Measurements from ENCODE around the gene ALOXE3.

The ALOXE3 gene

GRCh38 chr17:8046929-8047768 lies 71.2 kb downstream of the ALOXE3 start:
- DNase-seq (ENCODE audit: low read depth in 1 of 2, low spot score in 1 of 2): no peak
- in situ Hi-C loops (cut with HindIII; ENCODE audit: low pct_unique_long_range_greater_than_20kb, low sequenced_read_pairs): no loop called here

GRCh38 chr17:8046306-8046928 lies 71.9 kb downstream of the ALOXE3 start:
- TF ChIP-seq JUND (IDR thresholded peaks at IDR 0.05; ENCODE audit: low read depth): no peak
- DNase-seq (ENCODE audit: low read depth in 1 of 2, low spot score in 1 of 2): no peak
- in situ Hi-C loops (cut with HindIII; ENCODE audit: low pct_unique_long_range_greater_than_20kb, low sequenced_read_pairs): no loop called here

More at GRCh38 chr17:8046929-8047768, 71.2 kb downstream of the ALOXE3 start:
- no peak for TF ChIP-seq JUND (IDR thresholded peaks at IDR 0.05; ENCODE audit: low read depth)
